Neuronal stem cell (in vitro differentiated cells): ENCODE data around the gene SLC38A10.

Experiments used
- DNase-seq: peaks from one replicate; pipeline ENCODE4 v3.0.0-alpha.2; 2013; ENCODE audit warnings: low spot score
- H2AFZ ChIP-seq: one replicate; pipeline ENCODE4 v1.6.1; 2013; ENCODE audit warnings: mild to moderate bottlenecking, low read length, inconsistent platforms
- H2AK5ac ChIP-seq: 2 replicates; pipeline ENCODE4 v1.6.1; 2013; ENCODE audit warnings: low read depth, mild to moderate bottlenecking, inconsistent platforms, low read length, moderate library complexity, mixed read lengths
- H2BK120ac ChIP-seq: 2 replicates; pipeline ENCODE4 v1.6.1; 2013; ENCODE audit warnings: low read depth, mild to moderate bottlenecking, inconsistent platforms, low read length, moderate library complexity, mixed read lengths
- H2BK12ac ChIP-seq: one replicate; pipeline ENCODE4 v1.6.1; 2013; ENCODE audit warnings: low read length, inconsistent platforms
- H2BK15ac ChIP-seq: 2 replicates; pipeline ENCODE4 v1.6.1; 2013; ENCODE audit warnings: mild to moderate bottlenecking, low read length, inconsistent platforms, mixed read lengths
- H2BK5ac ChIP-seq: one replicate; pipeline ENCODE4 v1.6.1; 2013; ENCODE audit warnings: inconsistent platforms, mild to moderate bottlenecking, low read length, moderate library complexity
- H3K14ac ChIP-seq: one replicate; pipeline ENCODE4 v1.6.1; 2013; ENCODE audit warnings: low read length, inconsistent platforms
- H3K18ac ChIP-seq: 2 replicates; pipeline ENCODE4 v1.6.1; 2013; ENCODE audit warnings: low read length, inconsistent platforms
- H3K23ac ChIP-seq: 2 replicates; pipeline ENCODE4 v1.6.1; 2013; ENCODE audit warnings: low read depth, mild to moderate bottlenecking, mixed read lengths, low read length, inconsistent platforms; ENCODE audit not compliant: poor library complexity
- H3K27ac ChIP-seq: replicated peaks from 3 replicates; pipeline ENCODE4 v1.5.1; 2013; ENCODE audit warnings: low read length, inconsistent platforms
- H3K27me3 ChIP-seq, 3 experiments: 2 replicates each; pipeline ENCODE4 v1.6.1; 2013; ENCODE audit warnings: low read length in 3 of 3, mild to moderate bottlenecking in 2 of 3, inconsistent platforms in 1 of 3, low read depth in 1 of 3, mixed read lengths in 1 of 3, moderate library complexity in 1 of 3; ENCODE audit not compliant: control insufficient read depth in 3 of 3, insufficient read depth in 3 of 3
- H3K36me3 ChIP-seq, 2 donors: replicated peaks in 1 of 2; 2 replicates each; pipeline ENCODE4 v1.6.1; 2013; ENCODE audit warnings: low read length in 2 of 2; ENCODE audit not compliant: control insufficient read depth in 2 of 2, insufficient read depth in 2 of 2
- H3K4ac ChIP-seq: 2 replicates; pipeline ENCODE4 v1.6.1; 2013; ENCODE audit warnings: inconsistent platforms, mild to moderate bottlenecking, low read length, moderate library complexity
- H3K4me1 ChIP-seq, 2 donors: 1 replicate in 1 of 2; 2 replicates in 1 of 2; pipeline ENCODE4 v1.6.1; 2013; ENCODE audit warnings: low read length in 2 of 2, low read depth in 1 of 2; ENCODE audit not compliant: control insufficient read depth in 2 of 2, insufficient read depth in 1 of 2
- H3K4me2 ChIP-seq: one replicate; pipeline ENCODE4 v1.6.1; 2013; ENCODE audit warnings: mild to moderate bottlenecking, low read length, inconsistent platforms; ENCODE audit not compliant: insufficient read depth, poor library complexity, severe bottlenecking
- H3K4me3 ChIP-seq, 2 donors: 2 replicates each; pipeline ENCODE4 v1.5.1; 2013; ENCODE audit warnings: low read length in 2 of 2, mild to moderate bottlenecking in 2 of 2, inconsistent platforms in 1 of 2, moderate library complexity in 1 of 2
- H3K79me1 ChIP-seq: one replicate; pipeline ENCODE4 v1.6.1; 2013; ENCODE audit warnings: low read depth, mild to moderate bottlenecking, inconsistent platforms, low read length, moderate library complexity
- H3K9ac ChIP-seq: one replicate; pipeline ENCODE4 v1.6.1; 2013; ENCODE audit warnings: mild to moderate bottlenecking, low read depth, low read length, inconsistent platforms; ENCODE audit not compliant: poor library complexity
- H3K9me3 ChIP-seq, 2 donors: replicated peaks in 1 of 2; 2 replicates each; pipeline versions ENCODE3 to v1.6.1; 2013; ENCODE audit warnings: low read length in 2 of 2, mild to moderate bottlenecking in 2 of 2, inconsistent platforms in 1 of 2, low read depth in 1 of 2, mixed read lengths in 1 of 2, moderate library complexity in 1 of 2; ENCODE audit not compliant: control insufficient read depth in 2 of 2, insufficient read depth in 1 of 2
- H4K8ac ChIP-seq: one replicate; pipeline ENCODE4 v1.6.1; 2013; ENCODE audit warnings: low read depth, mild to moderate bottlenecking, inconsistent platforms, low read length, moderate library complexity
- H4K91ac ChIP-seq: one replicate; pipeline ENCODE4 v1.6.1; 2013; ENCODE audit warnings: low read length, low read depth, mild to moderate bottlenecking, inconsistent platforms; ENCODE audit not compliant: poor library complexity
- WGBS, 2 donors: extraction: QIAGEN DNeasy Blood & Tissue Kit; methylation state at CpG; one replicate each; pipeline ENCODE4 v1.1.7; 2013; ENCODE audit warnings: missing lambda C conversion rate in 2 of 2, mixed read lengths in 1 of 2; ENCODE audit not compliant: insufficient read length in 2 of 2, insufficient replicate concordance in 1 of 2; ENCODE audit errors: extremely low coverage in 2 of 2; 5-methylcytosine and 5-hydroxymethylcytosine counted together

Gene SLC38A10

DNA sequence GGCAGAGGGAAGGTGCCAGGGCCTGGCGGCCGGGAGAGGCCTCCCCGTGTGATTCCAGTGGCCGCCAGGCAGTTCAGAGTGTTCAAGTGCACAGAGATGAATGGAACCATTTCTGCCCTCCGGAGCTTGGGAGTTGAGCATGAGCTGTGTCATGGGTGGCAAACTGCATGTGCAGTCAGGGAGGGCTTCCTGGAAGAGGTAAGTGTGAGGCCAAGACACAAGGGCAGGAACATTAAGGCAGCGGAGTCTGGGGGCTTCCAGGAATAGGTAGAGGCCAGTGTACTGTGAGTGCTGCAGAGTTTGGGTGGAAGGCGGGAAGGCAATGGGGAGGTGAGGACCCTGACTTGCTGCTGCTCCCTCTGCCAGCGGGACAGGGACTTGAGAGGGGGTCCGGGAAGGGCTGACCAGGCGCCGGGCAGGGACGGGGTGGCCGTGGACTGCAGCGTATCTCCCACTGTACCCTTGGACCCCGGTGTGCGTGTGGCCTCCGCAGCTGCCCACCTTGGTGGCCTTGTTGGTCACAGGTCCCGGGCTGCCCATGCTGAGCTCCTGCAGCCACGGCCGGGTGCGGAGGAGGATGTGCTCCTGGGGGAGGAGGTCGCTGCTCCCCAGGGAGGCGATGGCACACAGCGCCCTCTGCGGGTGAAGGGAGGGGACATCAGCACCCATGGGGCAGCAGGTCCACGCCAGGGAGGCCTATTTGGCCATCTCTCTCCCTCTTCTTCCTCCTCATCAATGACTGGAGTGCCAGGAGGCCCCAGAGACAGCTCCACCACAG, 64.9 kb downstream of the SLC38A10 start:
- Histone ChIP-seq H3K27ac (no peak overlapping the region), H3K23ac (peak overlapping the region; percentile 55), H3K4me1 (no peaks in the 10 kb centered on the region), H3K79me1 (peaks cover 10% of the 10 kb centered on the region), H3K14ac (no peak overlapping the region), H3K9me3 (peaks cover 0 to 6% of the 10 kb centered on the region in 2 donors), H3K4me3 (no peak overlapping the region), H3K27me3 (no peaks in the 10 kb centered on the region), H2BK12ac (no peak overlapping the region), H3K18ac (no peak overlapping the region), H2AFZ (no peak overlapping the region), H3K4me2 (no peak overlapping the region), H2BK5ac (peak overlapping the region; percentile 53), H4K8ac (no peak overlapping the region), H3K36me3 (peaks cover 11 to 24% of the 10 kb centered on the region in 2 donors), H2BK15ac (no peak overlapping the region), H2BK120ac (no peak overlapping the region), H2AK5ac (no peak overlapping the region), H4K91ac (no peak overlapping the region), H3K4ac (no peak overlapping the region), H3K9ac (no peak overlapping the region)
- no CpG with 5 or more reads among the region's 26 CpGs for WGBS, 2 donors
- no peak for DNase-seq

GRCh38 chr17:81229666-81229920, 65.5 kb downstream of the SLC38A10 start:
- Histone ChIP-seq H3K4me2 (no peak overlapping the region), H2AFZ (no peak overlapping the region), H3K9me3 (peaks cover 0 to 6% of the 10 kb centered on the region in 2 donors), H2BK15ac (no peak overlapping the region), H2BK12ac (no peak overlapping the region), H2BK120ac (no peak overlapping the region), H2AK5ac (no peak overlapping the region), H3K14ac (no peak overlapping the region), H3K18ac (no peak overlapping the region), H3K27me3 (no peaks in the 10 kb centered on the region), H4K91ac (no peak overlapping the region), H3K4ac (no peak overlapping the region), H3K9ac (no peak overlapping the region), H4K8ac (no peak overlapping the region), H3K27ac (no peak overlapping the region), H2BK5ac (no peak overlapping the region), H3K79me1 (peaks cover 8% of the 10 kb centered on the region), H3K4me1 (no peaks in the 10 kb centered on the region), H3K36me3 (peaks cover 11 to 24% of the 10 kb centered on the region in 2 donors), H3K4me3 (no peak overlapping the region), H3K23ac (peak overlapping the region; percentile 12)
- WGBS, 2 donors, result no CpG with 5 or more reads among the region's 14 CpGs
- no peak for DNase-seq

DNA sequence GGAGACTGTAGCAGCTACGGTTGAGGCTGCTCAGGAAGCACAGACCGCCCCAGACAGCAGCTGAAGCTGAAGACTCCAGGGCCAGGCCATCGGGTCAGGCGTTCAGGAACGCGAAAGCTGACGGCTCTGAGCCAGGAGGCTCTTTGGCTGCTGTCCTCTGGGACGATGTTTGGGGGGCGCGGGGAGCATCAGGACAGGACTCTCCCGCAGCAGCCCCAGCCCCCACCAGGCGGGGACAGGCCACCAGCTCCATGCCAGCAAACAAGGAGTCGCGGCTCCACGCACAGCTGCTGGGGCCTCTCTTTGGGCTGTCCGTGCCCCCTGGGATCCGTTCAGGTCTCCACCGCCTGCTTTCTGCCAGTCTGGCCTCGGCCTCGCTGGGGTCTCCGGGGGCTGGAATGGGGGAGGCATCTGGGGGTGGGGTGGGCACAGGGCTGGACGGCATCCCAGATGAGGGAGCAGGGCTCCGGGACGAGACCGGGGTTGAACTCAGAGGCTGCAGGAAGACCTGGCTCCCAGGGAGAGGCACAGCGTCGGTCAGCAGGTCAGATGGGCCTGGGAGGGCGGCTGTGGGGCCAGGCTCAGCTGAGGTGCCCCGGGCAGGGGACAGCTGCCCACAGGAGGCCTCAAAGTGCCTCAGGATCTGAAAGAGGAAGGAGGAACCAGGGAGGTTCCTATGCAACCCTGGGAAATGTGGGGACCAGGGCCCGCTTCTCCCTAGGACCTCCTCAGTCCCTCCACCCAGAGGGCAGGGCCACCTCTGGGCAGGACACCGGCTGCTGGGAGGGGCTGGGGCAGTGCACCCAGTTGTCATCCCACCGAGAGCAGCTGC, 66.1 kb downstream of the SLC38A10 start:
- H2BK5ac ChIP-seq, result peak overlapping the region; percentile 16
- H3K4me3 ChIP-seq, result no peak overlapping the region
- H2BK120ac ChIP-seq, result no peak overlapping the region
- H3K9me3 ChIP-seq, result peaks cover 0 to 6% of the 10 kb centered on the region in 2 donors
- WGBS, 2 donors, result no CpG with 5 or more reads among the region's 32 CpGs
- no peak overlapping the region for H2BK15ac ChIP-seq
- H4K8ac ChIP-seq, result no peak overlapping the region
- no peak overlapping the region for H3K14ac ChIP-seq
- DNase-seq, result no peak
- H3K4me1 ChIP-seq, result no peaks in the 10 kb centered on the region
- no peak overlapping the region for H3K27ac ChIP-seq
- H3K79me1 ChIP-seq, result peaks cover 7% of the 10 kb centered on the region
- no peak overlapping the region for H3K4me2 ChIP-seq
- H2BK12ac ChIP-seq, result no peak overlapping the region
- peak overlapping the region; percentile 12 for H3K23ac ChIP-seq
- no peak overlapping the region for H3K4ac ChIP-seq
- no peak overlapping the region for H2AFZ ChIP-seq
- no peak overlapping the region for H3K18ac ChIP-seq
- no peak overlapping the region for H4K91ac ChIP-seq
- peaks cover 11 to 24% of the 10 kb centered on the region in 2 donors for H3K36me3 ChIP-seq
- H2AK5ac ChIP-seq, result no peak overlapping the region
- no peaks in the 10 kb centered on the region for H3K27me3 ChIP-seq
- H3K9ac ChIP-seq, result no peak overlapping the region

- Histone ChIP-seq H2BK120ac (no peak overlapping the region), H2AK5ac (no peak overlapping the region), H3K36me3 (peaks cover 11 to 24% of the 10 kb centered on the region in 2 donors), H3K4me1 (peaks cover 2 to 3% of the 10 kb centered on the region in 2 donors), H2BK12ac (no peak overlapping the region), H3K4ac (no peak overlapping the region), H2BK5ac (peak overlapping the region; percentile 16), H3K79me1 (peaks cover 5% of the 10 kb centered on the region), H3K27me3 (no peaks in the 10 kb centered on the region), H4K91ac (no peak overlapping the region), H3K27ac (no peak overlapping the region), H3K14ac (no peak overlapping the region), H3K4me3 (no peak overlapping the region), H3K9me3 (peaks cover 0 to 6% of the 10 kb centered on the region in 2 donors), H3K18ac (no peak overlapping the region), H3K23ac (no peak overlapping the region), H3K9ac (no peak overlapping the region), H4K8ac (no peak overlapping the region), H3K4me2 (no peak overlapping the region), H2AFZ (no peak overlapping the region), H2BK15ac (no peak overlapping the region)
- no peak for DNase-seq
- WGBS, 2 donors, result no CpG with 5 or more reads among the region's 9 CpGs
Observed at GRCh38 chr17:81228420-81228819, 66.7 kb downstream of the SLC38A10 start.
